ENCODE results near the gene SIAH2. TPM values are rescaled to one million over a fixed set of nuclear protein-coding genes. Genes with fewer than 3 reads are reported as not detected.

The SIAH2 gene
- total and polyA plus RNA-seq, 9 of the 15 experiments (the other 6 are each of a cell fraction or from before 2014, with no cell fraction given), result 4.8 to 39.0 (median 29.9) TPM

- TF ChIP-seq NR2C1 (IDR thresholded peaks at IDR 0.05), result no peak
- TF ChIP-seq NR2C1 (tag; IDR thresholded peaks at IDR 0.05), result no peak
- TF ChIP-seq ZNF133 (CRISPR knock-in tag; IDR thresholded peaks at IDR 0.05), result no peak
- no peak for TF ChIP-seq PREB (CRISPR knock-in tag; IDR thresholded peaks at IDR 0.05)
- no peak for TF ChIP-seq ZNF224 (CRISPR knock-in tag; IDR thresholded peaks at IDR 0.05)
- peak; percentile 39; the same call in 1 of the 2 replicates for TF ChIP-seq RB1 (IDR thresholded peaks at IDR 0.05; ENCODE audit: low read depth)
- TF ChIP-seq PKNOX1 (IDR thresholded peaks at IDR 0.05), result peak; percentile 66
- TF ChIP-seq BHLHE40 (IDR thresholded peaks at IDR 0.05; ENCODE audit: low read length), result peak; percentile 88
- peak; percentile 80 for TF ChIP-seq MITF (IDR thresholded peaks at IDR 0.05)
- TF ChIP-seq TCF3 (CRISPR knock-in tag; IDR thresholded peaks at IDR 0.05), result 0 out of 2 replicates have a peak, but pooled peaks have one; percentile 16
- TF ChIP-seq CTCF (IDR thresholded peaks at IDR 0.05 in 2 of 3, conservative IDR thresholded peaks at IDR 0.05 in 1 of 3; ENCODE audit: insufficient read depth in 2 of 3, low read depth in 1 of 3, low read length in 3 of 3), result peak; percentile 93 to 97 (median 96)
- no peak for TF ChIP-seq HNRNPUL1 (IDR thresholded peaks at IDR 0.05; ENCODE audit: low read length)
- TF ChIP-seq ELK3 (CRISPR knock-in tag; IDR thresholded peaks at IDR 0.05), result no peak
- no peak for TF ChIP-seq ZBTB5 (IDR thresholded peaks at IDR 0.05)
- TF ChIP-seq JUND (IDR thresholded peaks at IDR 0.05; ENCODE audit: borderline replicate concordance, low read depth, low read length), result peak; percentile 40; the same call in 1 of the 2 replicates
- no peak for TF ChIP-seq JUND (tag; IDR thresholded peaks at IDR 0.05; ENCODE audit: borderline replicate concordance, low read depth, low read length)
- TF ChIP-seq NFE2 (IDR thresholded peaks at IDR 0.05; ENCODE audit: low read depth), result peak; percentile 25; the same call in 1 of the 2 replicates
These were observed 24.9 kb upstream of the SIAH2 start (continued) for GRCh38 chr3:150787741-150788370.
